Smooth muscle cell (in vitro differentiated cells): ENCODE data around the gene ST14. TPM values are rescaled to one million over a fixed set of nuclear protein-coding genes. Genes with fewer than 3 reads are reported as not detected.
"Not testable (repeated sequence)": the region's sequence is repeated elsewhere in the genome, so short reads cannot be mapped to it uniquely, and the experiment has no call there.

Experiments used
- DNase-seq: peaks from one replicate; lab custom pipeline; 2025; ENCODE audit not compliant: unreplicated experiment; lab: John Stamatoyannopoulos, UW
- H2AFZ ChIP-seq: fragments of 200-600 bp; sonication (generic); 2 replicates; pipeline ENCODE4 v1.6.0; 2016; ENCODE audit warnings: antibody characterized with exemption, low read depth, mild to moderate bottlenecking
- H3F3A ChIP-seq: fragments of 200-600 bp; sonication (generic); 2 replicates; pipeline ENCODE4 v1.6.0; 2017; ENCODE audit warnings: antibody characterized with exemption, low read depth
- H3K27ac ChIP-seq: fragments of 200-600 bp; sonication (generic); 2 replicates; pipeline ENCODE4 v1.5.1; 2016; ENCODE audit warnings: low read depth, mild to moderate bottlenecking
- H3K27me3 ChIP-seq: fragments of 200-600 bp; sonication (generic); 2 replicates; pipeline ENCODE4 v1.6.1; 2016; ENCODE audit warnings: low read depth, mild to moderate bottlenecking
- H3K36me3 ChIP-seq: fragments of 200-600 bp; sonication (generic); 2 replicates; pipeline ENCODE4 v1.5.1; 2016; ENCODE audit warnings: low read depth
- H3K4me1 ChIP-seq: fragments of 200-600 bp; sonication (generic); 2 replicates; pipeline ENCODE4 v1.5.1; 2016; ENCODE audit warnings: low read depth
- H3K4me2 ChIP-seq: fragments of 200-600 bp; sonication (generic); 2 replicates; pipeline ENCODE4 v1.6.0; 2016; ENCODE audit warnings: mild to moderate bottlenecking
- H3K4me3 ChIP-seq: fragments of 200-600 bp; sonication (generic); 2 replicates; pipeline ENCODE4 v1.5.1; 2016; ENCODE audit warnings: mild to moderate bottlenecking
- H3K79me2 ChIP-seq: fragments of 200-600 bp; sonication (generic); 2 replicates; pipeline ENCODE4 v1.6.0; 2016; ENCODE audit warnings: low read depth, mild to moderate bottlenecking
- H3K9ac ChIP-seq: fragments of 200-600 bp; sonication (generic); 2 replicates; pipeline ENCODE4 v1.6.0; 2016; ENCODE audit warnings: low read depth
- H3K9me3 ChIP-seq: fragments of 200-600 bp; sonication (generic); replicated peaks from 2 replicates; pipeline ENCODE4 v1.5.1; 2016; ENCODE audit warnings: low read depth
- H4K20me1 ChIP-seq: fragments of 200-600 bp; sonication (generic); 2 replicates; pipeline ENCODE4 v1.6.0; 2016; ENCODE audit warnings: low read depth
- WGBS: methylation state at CpG from one replicate; pipeline ENCODE4 v1.1.7; 2016; ENCODE audit warnings: low lambda C conversion rate; 5-methylcytosine and 5-hydroxymethylcytosine counted together
- polyA plus RNA-seq: library from polyadenylated mRNA; unstranded; fragments of >200 nt; fragmentation: Nextera tagmentation; extraction: Ambion mirVana; gene quantifications from 2 replicates; pipeline ENCODE4 v1.2.1, GENCODE V29; 2016
- total RNA-seq: library from RNA; depleted of rRNA; stranded (reverse); fragments of >200 nt; gene quantifications from 2 replicates; pipeline ENCODE4 v1.2.3, GENCODE V29; 2014
- TF ChIP-seq, protein P1 (sequence below): fragments of 200-600 bp; sonication (generic); IDR thresholded peaks from 2 replicates; pipeline ENCODE4 v1.5.1; 2017; ENCODE audit warnings: borderline replicate concordance, mild to moderate bottlenecking, antibody characterized with exemption; ENCODE audit not compliant: insufficient read depth, poor library complexity, severe bottlenecking

The ST14 gene
- total and polyA plus RNA-seq, 2 experiments from 2014 or later: 2.4 to 7.7 TPM

DNA sequence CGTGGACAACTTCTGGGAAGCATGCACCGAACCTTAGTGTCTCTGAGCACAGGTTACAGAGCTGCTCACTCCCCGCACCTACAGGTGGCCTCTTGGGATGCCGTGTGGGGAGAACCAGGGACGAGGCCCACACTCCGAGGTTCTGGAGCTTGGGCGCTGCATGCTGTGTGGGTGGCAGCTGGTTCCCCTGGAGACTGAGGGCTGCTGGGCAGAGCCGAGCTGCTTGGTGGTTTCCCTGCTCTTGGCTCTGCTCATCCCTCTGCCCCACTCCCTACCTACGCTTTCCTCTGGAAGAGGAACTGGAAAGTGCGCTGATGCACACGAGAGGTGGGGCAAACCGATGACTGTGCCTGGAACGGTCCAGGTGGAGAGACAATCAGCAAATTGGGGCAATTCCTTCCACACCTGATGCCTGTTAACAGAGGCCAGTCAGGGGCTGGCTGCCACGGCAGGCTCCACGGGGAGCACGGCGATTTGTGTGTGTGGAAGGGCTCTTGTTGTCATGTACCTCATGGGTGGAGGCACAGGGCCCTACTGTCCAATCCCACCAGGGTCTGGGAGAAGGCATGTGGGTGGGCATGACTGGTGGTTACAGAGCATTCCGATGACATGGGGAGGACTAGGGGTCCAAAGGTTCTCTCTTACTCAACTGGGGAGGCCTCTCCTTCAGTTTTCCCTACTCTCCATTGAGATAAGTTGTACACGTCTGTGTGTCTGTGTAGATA is 60.9 kb downstream of the ST14 start:
- no peak overlapping the region for H3K27ac ChIP-seq
- DNase-seq: no peak

DNA sequence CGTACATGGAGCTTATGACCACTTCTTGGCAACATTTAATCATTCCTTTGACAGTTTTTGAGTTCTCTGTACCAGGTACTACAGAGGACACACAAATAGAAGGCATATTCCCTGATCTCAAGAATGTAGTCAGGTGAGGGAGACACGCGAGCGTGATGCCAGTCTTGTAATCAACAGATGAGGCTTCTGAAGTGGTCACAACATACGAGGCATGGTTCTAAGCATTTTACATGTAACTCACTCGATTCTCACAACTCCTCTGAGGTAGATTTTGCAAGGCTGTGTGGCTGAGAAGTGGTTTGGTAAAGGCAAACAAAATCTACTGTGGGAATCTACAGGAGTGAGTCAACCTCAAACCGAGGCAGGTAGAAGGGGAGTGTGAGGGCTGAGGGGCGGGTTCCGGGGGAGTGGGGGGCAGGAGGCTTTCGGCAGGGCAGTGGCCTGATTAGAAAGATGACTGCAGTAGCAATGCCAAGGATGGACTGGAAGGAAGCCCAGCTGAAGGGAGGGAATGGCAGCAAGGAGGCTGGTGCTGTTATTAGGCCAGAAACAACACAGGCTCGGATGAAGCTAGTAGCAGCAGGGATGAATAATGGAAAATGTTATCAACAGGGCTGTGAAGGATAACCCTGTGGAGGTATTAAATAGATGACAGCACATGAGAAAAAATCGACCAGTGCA is 63.8 kb downstream of the ST14 start:
- Histone ChIP-seq H3K27me3 (no peaks in the 10 kb centered on the region), H4K20me1 (no peaks in the 10 kb centered on the region), H3K27ac (no peak overlapping the region), H3K9me3 (no peaks in the 10 kb centered on the region), H2AFZ (no peak overlapping the region), H3K4me3 (no peak overlapping the region), H3F3A (no peaks in the 10 kb centered on the region), H3K79me2 (no peaks in the 10 kb centered on the region), H3K4me2 (no peak overlapping the region), H3K9ac (no peak overlapping the region), H3K36me3 (no peaks in the 10 kb centered on the region), H3K4me1 (no peaks in the 10 kb centered on the region)
- no peak for DNase-seq
- TF ChIP-seq, protein P1, sequence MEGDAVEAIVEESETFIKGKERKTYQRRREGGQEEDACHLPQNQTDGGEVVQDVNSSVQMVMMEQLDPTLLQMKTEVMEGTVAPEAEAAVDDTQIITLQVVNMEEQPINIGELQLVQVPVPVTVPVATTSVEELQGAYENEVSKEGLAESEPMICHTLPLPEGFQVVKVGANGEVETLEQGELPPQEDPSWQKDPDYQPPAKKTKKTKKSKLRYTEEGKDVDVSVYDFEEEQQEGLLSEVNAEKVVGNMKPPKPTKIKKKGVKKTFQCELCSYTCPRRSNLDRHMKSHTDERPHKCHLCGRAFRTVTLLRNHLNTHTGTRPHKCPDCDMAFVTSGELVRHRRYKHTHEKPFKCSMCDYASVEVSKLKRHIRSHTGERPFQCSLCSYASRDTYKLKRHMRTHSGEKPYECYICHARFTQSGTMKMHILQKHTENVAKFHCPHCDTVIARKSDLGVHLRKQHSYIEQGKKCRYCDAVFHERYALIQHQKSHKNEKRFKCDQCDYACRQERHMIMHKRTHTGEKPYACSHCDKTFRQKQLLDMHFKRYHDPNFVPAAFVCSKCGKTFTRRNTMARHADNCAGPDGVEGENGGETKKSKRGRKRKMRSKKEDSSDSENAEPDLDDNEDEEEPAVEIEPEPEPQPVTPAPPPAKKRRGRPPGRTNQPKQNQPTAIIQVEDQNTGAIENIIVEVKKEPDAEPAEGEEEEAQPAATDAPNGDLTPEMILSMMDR: no peak
- 93% methylated on average over 12 of the region's 12 CpGs for WGBS

More for the DNA sequence above, 60.9 kb downstream of the ST14 start:
- Histone ChIP-seq H4K20me1 (no peaks in the 10 kb centered on the region), H3K36me3 (no peaks in the 10 kb centered on the region), H3K79me2 (no peaks in the 10 kb centered on the region), H3F3A (no peaks in the 10 kb centered on the region), H3K27me3 (peaks cover 23% of the 10 kb centered on the region), H3K9ac (no peak overlapping the region), H3K9me3 (no peaks in the 10 kb centered on the region), H3K4me2 (no peak overlapping the region), H3K4me1 (no peaks in the 10 kb centered on the region), H3K4me3 (no peak overlapping the region), H2AFZ (no peak overlapping the region)
- 91% methylated on average over 19 of the region's 19 CpGs for WGBS
- TF ChIP-seq, protein P1: no peak

DNA sequence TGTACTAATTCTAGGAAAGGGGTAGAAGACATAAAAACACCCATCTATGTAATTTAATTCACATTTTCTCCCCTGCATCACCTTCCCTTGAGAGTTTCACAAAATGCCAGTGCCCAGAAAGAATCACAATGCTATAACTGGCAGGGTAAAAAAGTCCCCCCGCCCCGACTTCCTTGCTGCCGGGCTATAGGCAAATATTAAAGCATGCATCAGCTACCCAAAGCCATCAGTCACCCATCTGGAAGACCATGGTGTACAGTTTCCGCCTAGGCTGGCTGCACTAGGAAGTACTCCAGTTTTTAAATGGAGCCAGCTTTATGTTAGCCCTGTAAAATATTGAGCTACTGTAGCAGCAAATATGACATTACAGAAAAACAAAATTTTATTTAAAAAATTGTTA is 67.8 kb downstream of the ST14 start:
- DNase-seq: no peak
- 99% methylated on average over 4 of the region's 4 CpGs for WGBS
- Histone ChIP-seq H3K4me1 (no peaks in the 10 kb centered on the region), H3F3A (no peaks in the 10 kb centered on the region), H3K79me2 (no peaks in the 10 kb centered on the region), H3K9ac (no peak overlapping the region), H2AFZ (no peak overlapping the region), H3K27me3 (no peaks in the 10 kb centered on the region), H3K36me3 (no peaks in the 10 kb centered on the region), H3K4me2 (no peak overlapping the region), H4K20me1 (no peaks in the 10 kb centered on the region), H3K27ac (no peak overlapping the region), H3K9me3 (no peaks in the 10 kb centered on the region), H3K4me3 (no peak overlapping the region)
- TF ChIP-seq, protein P1: no peak

DNA sequence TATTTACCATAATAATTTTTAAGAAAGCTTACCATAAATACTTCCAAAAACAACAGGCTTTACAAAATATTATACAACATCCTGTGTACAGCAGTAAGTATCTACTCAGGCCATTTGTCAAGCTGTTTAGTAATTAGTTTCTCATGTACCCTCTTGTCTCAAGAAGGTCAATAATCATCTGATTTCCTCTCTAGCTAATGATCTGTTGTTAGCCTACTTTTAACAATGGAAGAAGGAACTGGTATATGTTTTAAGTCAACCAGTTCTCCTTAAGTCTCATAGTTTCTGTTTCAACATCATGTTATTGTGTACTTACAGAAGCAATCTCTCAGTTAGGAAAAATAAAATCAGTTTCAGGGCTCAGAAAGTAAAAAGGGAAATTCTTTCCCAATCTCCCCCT is 73.9 kb downstream of the ST14 start:
- H3K9ac ChIP-seq, H3K79me2 ChIP-seq, H3K4me1 ChIP-seq, H3K4me2 ChIP-seq, H3F3A ChIP-seq, H3K9me3 ChIP-seq, H3K27me3 ChIP-seq, DNase-seq, H3K27ac ChIP-seq, H2AFZ ChIP-seq, H4K20me1 ChIP-seq, H3K4me3 ChIP-seq: not testable (repeated sequence)
- H3K36me3 ChIP-seq: peaks cover 13% of the 10 kb centered on the region

DNA sequence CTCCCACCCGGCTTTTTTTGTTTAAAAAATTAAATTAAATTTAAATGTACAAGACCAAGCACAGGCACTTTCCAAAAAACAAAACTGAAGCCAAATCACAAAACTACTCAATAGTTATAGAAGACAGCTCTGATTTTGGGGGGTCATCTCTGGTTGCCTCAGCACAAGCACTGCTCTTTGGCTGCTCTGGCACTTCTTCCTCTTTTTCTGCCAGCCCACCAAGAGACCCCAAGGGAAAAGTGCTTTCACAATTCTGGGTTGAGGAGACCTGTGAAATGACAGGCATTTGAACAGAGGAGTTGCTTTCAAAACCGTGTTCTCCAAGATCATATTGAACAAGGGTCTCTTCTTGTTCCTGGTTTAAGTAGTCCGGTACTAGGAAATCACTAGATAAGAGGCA is 74.3 kb downstream of the ST14 start:
- not testable (repeated sequence) for H3K4me1 ChIP-seq, DNase-seq, H3K4me2 ChIP-seq, H3K4me3 ChIP-seq, H3K9ac ChIP-seq, H3K79me2 ChIP-seq, H3K27me3 ChIP-seq, H3F3A ChIP-seq, H4K20me1 ChIP-seq, H3K27ac ChIP-seq, H2AFZ ChIP-seq, H3K9me3 ChIP-seq
- 88% methylated on average over 2 of the region's 3 CpGs for WGBS
- H3K36me3 ChIP-seq: peaks cover 13% of the 10 kb centered on the region
